Pancreas (tissue), 10 donors: ENCODE data around the gene MYBPHL. TPM values are rescaled to one million over a fixed set of nuclear protein-coding genes. Genes with fewer than 3 reads are reported as not detected.

ENCODE experiments used
- ATAC-seq, 4 donors: fragments of 200-7000 bp; cut with Tn5 transposase; one replicate each; pipeline versions ENCODE4 v1.8.0 to v1.9.1; 2020; ENCODE audit warnings: mild to moderate bottlenecking in 4 of 4, moderate library complexity in 4 of 4
- DNase-seq, 6 donors: peaks; one replicate each; pipeline ENCODE4 v3.0.0-alpha.2; 2020
- FAIRE-seq: peaks from 2 replicates; lab custom pipeline; 2012; peaks lifted over from hg19 to GRCh38; lab: Jason Lieb, UNC
- H3K27ac ChIP-seq, 4 donors: fragments of 200-600 bp; sonication (generic); 1 replicate in 3 of 4; 2 replicates in 1 of 4; pipeline versions ENCODE4 v1.5.0 to v1.8.0; 2020
- H3K27me3 ChIP-seq, 4 donors: fragments of 200-600 bp; one replicate each; pipeline ENCODE4 v1.8.0; 2021
- H3K36me3 ChIP-seq, 3 donors: fragments of 200-600 bp; sonication (generic) in 1 of 3; one replicate each; pipeline versions ENCODE4 v1.5.0 to v1.8.0; 2020 to 2021
- H3K4me1 ChIP-seq, 3 donors: fragments of 200-600 bp; one replicate each; pipeline ENCODE4 v1.8.0; 2021
- H3K4me3 ChIP-seq, 4 donors: fragments of 200-600 bp; sonication (generic) in 2 of 4; one replicate each; pipeline versions ENCODE4 v1.5.0 to v1.8.0; 2020 to 2021
- H3K9me3 ChIP-seq, 4 donors: fragments of 200-600 bp; one replicate each; pipeline ENCODE4 v1.8.0; 2021
- CTCF ChIP-seq, 4 donors: fragments of 200-600 bp; sonication (generic) in 3 of 4; IDR thresholded peaks; one replicate each; pipeline versions ENCODE4 v1.5.0 to v1.8.0; 2021; ENCODE audit warnings: antibody characterized with exemption in 4 of 4
- WGBS, 2 donors: extraction: QIAGEN DNeasy Blood & Tissue Kit; methylation state at CpG; one replicate each; pipeline ENCODE4 v1.1.7; 2013; 5-methylcytosine and 5-hydroxymethylcytosine counted together
- intact Hi-C, 3 donors: fragments of 100-400 bp; cut with DNase I; formaldehyde crosslinking; loops; one replicate each; pipeline versions ENCODE4 v1.11.1 to v1.14.2; 2022
- polyA plus RNA-seq, 2 donors: library from polyadenylated mRNA; stranded (reverse); fragments of 200-250 nt; gene quantifications; one replicate each; pipeline ENCODE4 v1.2.3, GENCODE V29; 2013
- total RNA-seq, 6 donors: library from RNA; stranded (reverse); fragmentation: NEBNext Ultra II Directional in 4 of 6; extraction: Animal tissue kit (Norgen Biotek cat#: 25700) in 4 of 6; gene quantifications; one replicate each; pipeline versions ENCODE4 v1.2.1 to v1.2.4, GENCODE V29; 2021 to 2023
- donor health status: healthy with polysubstance abuse.
- donor health status: DM: no; HTN: no; CAD: no; lungs with moderate emphysema.
- donor health status: DM: no; HTN: no; CAD: no.
- donor health status: control.
- donor health status: control.
- donor health status: Bipolar disorder and iron deficiency.
- donor health status: DM: yes; HTN: yes; CAD: no.
- donor health status: DM: no; HTN: no; CAD: no.
- donor health status: DM: no; HTN: no; CAD: no.
- donor health status: DM: yes; HTN: yes; CAD: no.

MYBPHL gene
- total and polyA plus RNA-seq, 8 donors, result 0.26 to 1.1 (median 0.27) TPM; not detected in 4

GRCh38 chr1:109258481-109259466 lies 48.0 kb downstream of the MYBPHL start:
- no peak for FAIRE-seq
- Histone ChIP-seq H3K4me1 (no peaks in the 10 kb centered on the region), H3K36me3 (no peaks in the 10 kb centered on the region), H3K27me3 (no peaks in the 10 kb centered on the region), H3K9me3 (no peaks in the 10 kb centered on the region), H3K4me3 (no peak overlapping the region), H3K27ac (no peak overlapping the region)
- peak in 2 of 6 donors; percentile 55 to 65 for DNase-seq
- 89% methylated on average over 68 to 69 of the region's 69 CpGs for WGBS, 2 donors
- no peak for TF ChIP-seq CTCF (IDR thresholded peaks at IDR 0.05)
- intact Hi-C loops, result no loop called here
- ATAC-seq, result no peak

GRCh38 chr1:109257682-109258421 lies 49.0 kb downstream of the MYBPHL start:
- H3K4me1 ChIP-seq, result no peaks in the 10 kb centered on the region
- FAIRE-seq, result no peak
- no peaks in the 10 kb centered on the region for H3K36me3 ChIP-seq
- H3K9me3 ChIP-seq, result no peaks in the 10 kb centered on the region
- no peak overlapping the region for H3K4me3 ChIP-seq
- WGBS, 2 donors, result 88 to 89% methylated on average over 14 to 15 of the region's 15 CpGs
- intact Hi-C loops, result no loop called here
- peak in 1 of 6 donors; percentile 16 for DNase-seq
- TF ChIP-seq CTCF (IDR thresholded peaks at IDR 0.05), result no peak
- ATAC-seq, result no peak
- no peak overlapping the region for H3K27ac ChIP-seq
- no peaks in the 10 kb centered on the region for H3K27me3 ChIP-seq

- H3K36me3 ChIP-seq, result no peaks in the 10 kb centered on the region
- no peak for ATAC-seq
- H3K27me3 ChIP-seq, result no peaks in the 10 kb centered on the region
- H3K4me3 ChIP-seq, result no peak overlapping the region
- FAIRE-seq, result no peak
- 84 to 86% methylated on average over 5 of the region's 5 CpGs for WGBS, 2 donors
- no peaks in the 10 kb centered on the region for H3K9me3 ChIP-seq
- H3K4me1 ChIP-seq, result no peaks in the 10 kb centered on the region
- no peak for TF ChIP-seq CTCF (IDR thresholded peaks at IDR 0.05)
- intact Hi-C loops, result no loop called here
- no peak for DNase-seq
- H3K27ac ChIP-seq, result no peak overlapping the region
Measured at GRCh38 chr1:109256971-109257681, 49.7 kb downstream of the MYBPHL start.

GRCh38 chr1:109256085-109256484 lies 50.7 kb downstream of the MYBPHL start:
- no peaks in the 10 kb centered on the region for H3K36me3 ChIP-seq
- DNase-seq (no peak), FAIRE-seq (no peak), ATAC-seq (no peak)
- no peak for TF ChIP-seq CTCF (IDR thresholded peaks at IDR 0.05)
- no peaks in the 10 kb centered on the region for H3K27me3 ChIP-seq
- H3K9me3 ChIP-seq, result no peaks in the 10 kb centered on the region
- H3K4me1 ChIP-seq, result no peaks in the 10 kb centered on the region
- 80 to 87% methylated on average over 7 of the region's 7 CpGs for WGBS, 2 donors
- no peak overlapping the region for H3K4me3 ChIP-seq
- no peak overlapping the region for H3K27ac ChIP-seq
- intact Hi-C loops, result no loop called here
